B cell (primary cell): Measurements from ENCODE around the gene IPO11. TPM values are rescaled to one million over a fixed set of nuclear protein-coding genes. Genes with fewer than 3 reads are reported as not detected.

Source experiments
- ATAC-seq: fragments of 200-7000 bp; cut with Tn5 transposase; one replicate; pipeline ENCODE4 v1.10.0; 2021; ENCODE audit warnings: low read depth, mild to moderate bottlenecking, moderate number of reproducible peaks, moderate library complexity
- CTCF ChIA-PET: fragments of 350-600 bp; sonication (Branson Sonifier 250); formaldehyde crosslinking; loops from one replicate; lab custom pipeline; 2021; ENCODE audit warnings: antibody characterized with exemption, inconsistent platforms; lab: Charles Lee
- POLR2A ChIA-PET: fragments of 350-600 bp; sonication (Branson Sonifier 250); formaldehyde crosslinking; loops from one replicate; lab custom pipeline; 2021; ENCODE audit warnings: antibody characterized with exemption; lab: Charles Lee
- DNase-seq: peaks from one replicate; pipeline ENCODE4 v3.0.0; 2013
- H2AFZ ChIP-seq: 2 replicates; pipeline ENCODE4 v1.6.1; 2012; ENCODE audit warnings: mild to moderate bottlenecking, low read depth, low read length; ENCODE audit not compliant: insufficient read depth, poor library complexity, severe bottlenecking
- H3K27ac ChIP-seq, 2 donors: 1 replicate in 1 of 2; 2 replicates in 1 of 2; pipeline ENCODE4 v1.5.1; 2012 to 2013; ENCODE audit warnings: low read length in 2 of 2, mild to moderate bottlenecking in 2 of 2, moderate library complexity in 1 of 2
- H3K27me3 ChIP-seq, 4 experiments: fragments of 200-600 bp in 1 of 4; sonication (generic) in 1 of 4; replicated peaks in 1 of 4; 1 replicate in 2 of 4; 2 replicates in 2 of 4; pipeline versions ENCODE4 v1.6.1 to v1.7.0; 2013 to 2016; ENCODE audit warnings: low read length in 3 of 4, mild to moderate bottlenecking in 2 of 4, mixed read lengths in 1 of 4, moderate library complexity in 1 of 4; ENCODE audit not compliant: insufficient read depth in 4 of 4, control insufficient read depth in 3 of 4; ENCODE audit errors: control extremely low read depth in 1 of 4
- H3K36me3 ChIP-seq, 2 experiments: replicated peaks in 1 of 2; 1 replicate in 1 of 2; 2 replicates in 1 of 2; pipeline versions ENCODE4 v1.6.1 to v1.7.1; 2013; ENCODE audit warnings: low read length in 1 of 2; ENCODE audit not compliant: insufficient read depth in 2 of 2, control insufficient read depth in 1 of 2; ENCODE audit errors: control extremely low read depth in 1 of 2, extremely low read depth in 1 of 2
- H3K4me1 ChIP-seq, 2 donors: fragments of 200-600 bp in 1 of 2; sonication (generic) in 1 of 2; 1 replicate in 1 of 2; 2 replicates in 1 of 2; pipeline versions ENCODE4 v1.5.1 to v1.6.1; 2013 to 2017; ENCODE audit warnings: low read length in 2 of 2; ENCODE audit not compliant: control insufficient read depth in 2 of 2, insufficient read depth in 2 of 2
- H3K4me2 ChIP-seq: replicated peaks from 2 replicates; pipeline ENCODE3; 2012; ENCODE audit warnings: mild to moderate bottlenecking, low read depth, low read length; ENCODE audit not compliant: poor library complexity, severe bottlenecking
- H3K4me3 ChIP-seq, 5 experiments: fragments of 200-600 bp in 1 of 5; sonication (generic) in 1 of 5; 1 replicate in 3 of 5; 2 replicates in 2 of 5; pipeline versions ENCODE4 v1.5.1 to v1.7.0; 2011 to 2016; ENCODE audit warnings: low read length in 4 of 5, mild to moderate bottlenecking in 4 of 5, low read depth in 2 of 5, control low read depth in 1 of 5, moderate library complexity in 1 of 5; ENCODE audit not compliant: insufficient read depth in 1 of 5; ENCODE audit errors: control extremely low read depth in 1 of 5, extremely low read depth in 1 of 5
- H3K79me2 ChIP-seq: fragments of 200-600 bp; sonication (generic); one replicate; pipeline ENCODE4 v1.6.0; 2016; ENCODE audit warnings: low read length; ENCODE audit not compliant: control insufficient read depth, insufficient read depth
- H3K9ac ChIP-seq: fragments of 200-600 bp; sonication (generic); 2 replicates; pipeline ENCODE4 v1.6.1; 2017; ENCODE audit warnings: mild to moderate bottlenecking, low read length, moderate library complexity
- H3K9me3 ChIP-seq, 3 donors: one replicate each; pipeline versions ENCODE4 v1.6.1 to v1.7.1; 2013; ENCODE audit warnings: low read length in 2 of 3; ENCODE audit not compliant: control insufficient read depth in 2 of 3, insufficient read depth in 1 of 3; ENCODE audit errors: control extremely low read depth in 1 of 3
- H4K20me1 ChIP-seq: 2 replicates; pipeline ENCODE4 v1.6.0; 2012; ENCODE audit warnings: mild to moderate bottlenecking, low read length; ENCODE audit not compliant: insufficient read depth, control insufficient read depth, poor library complexity, severe bottlenecking
- H3K27ac Mint-ChIP-seq: one replicate; pipeline ENCODE4 v1.8.0; 2021; ENCODE audit warnings: mixed read lengths
- H3K27me3 Mint-ChIP-seq: one replicate; pipeline ENCODE4 v1.8.0; 2021; ENCODE audit warnings: mixed read lengths
- H3K4me1 Mint-ChIP-seq: one replicate; pipeline ENCODE4 v1.8.0; 2021; ENCODE audit warnings: mixed read lengths
- H3K4me3 Mint-ChIP-seq: one replicate; pipeline ENCODE4 v1.8.0; 2021; ENCODE audit warnings: mixed read lengths
- H3K9me3 Mint-ChIP-seq: one replicate; pipeline ENCODE4 v1.8.0; 2022; ENCODE audit warnings: mixed read lengths; ENCODE audit not compliant: insufficient read depth
- EZH2 ChIP-seq: IDR thresholded peaks from 2 replicates; pipeline ENCODE4 v1.6.1; 2012; ENCODE audit warnings: borderline replicate concordance, low read depth, mild to moderate bottlenecking, moderate library complexity, low read length; ENCODE audit not compliant: insufficient read depth, poor library complexity, severe bottlenecking
- WGBS: methylation state at CpG from one replicate; pipeline ENCODE4 v1.1.5; 2013; ENCODE audit warnings: missing lambda C conversion rate; ENCODE audit not compliant: insufficient coverage; 5-methylcytosine and 5-hydroxymethylcytosine counted together
- intact Hi-C: fragments of 100-400 bp; cut with micrococcal nuclease; formaldehyde crosslinking; loops from one replicate; pipeline ENCODE4 v1.10.0; 2022
- polyA plus RNA-seq: library from polyadenylated mRNA; depleted of rRNA; stranded (reverse); fragments of >200 nt; gene quantifications from 2 replicates; pipeline ENCODE4 v1.2.3, GENCODE V29; 2012
- total RNA-seq, 2 donors: library from RNA; stranded (reverse); fragments of 120-200 nt in 1 of 2; gene quantifications; 1 replicate in 1 of 2; 2 replicates in 1 of 2; pipeline versions ENCODE4 v1.2.3 to v1.2.4, GENCODE V29; 2013 to 2022
- TF ChIP-seq, protein P1 (sequence below): fragments of 200-600 bp; IDR thresholded peaks from one replicate; pipeline ENCODE4 v1.8.0; 2022; ENCODE audit warnings: antibody characterized with exemption, mild to moderate bottlenecking

Gene IPO11
- total and polyA plus RNA-seq, 2 donors (not counting 1 experiment from before 2014, with no cell fraction given): 3.8 to 37.4 TPM

DNA sequence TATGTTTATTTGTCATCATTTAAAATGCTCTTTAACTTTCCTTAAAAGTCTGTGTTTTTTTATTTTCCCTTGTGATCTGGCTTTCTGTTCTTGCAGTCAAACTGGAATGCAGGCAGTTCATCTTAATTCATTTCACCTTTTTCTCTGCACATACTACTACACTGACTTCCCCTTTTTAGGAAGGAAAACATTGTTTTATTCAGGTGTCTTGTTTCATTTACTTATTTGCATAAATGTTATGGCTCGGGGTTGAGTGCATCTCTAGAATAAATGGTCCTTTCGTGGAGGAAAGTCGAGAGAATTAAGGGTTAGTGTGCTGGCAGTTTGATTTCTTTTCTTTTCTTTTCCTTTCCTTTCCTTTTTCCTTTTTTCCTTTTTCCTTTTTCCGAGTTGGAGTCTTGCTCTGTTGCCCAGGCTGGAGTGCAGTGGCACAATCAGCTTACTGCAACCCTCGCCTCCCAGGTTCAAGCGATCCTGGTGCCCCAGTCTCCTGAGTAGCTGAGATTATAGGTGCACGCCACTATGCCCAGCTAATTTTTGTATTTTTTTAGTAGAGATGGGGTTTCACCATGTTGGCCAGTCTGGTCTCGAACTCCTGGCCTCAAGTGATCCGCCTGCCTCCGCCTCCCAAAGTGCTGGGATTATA, 90.0 kb downstream of the IPO11 start:
- Mint-ChIP-seq H3K27ac (no peak overlapping the region), H3K27me3 (no peaks in the 10 kb centered on the region), H3K4me3 (no peak overlapping the region), H3K4me1 (peaks cover 4% of the 10 kb centered on the region), H3K9me3 (no peaks in the 10 kb centered on the region)
- Histone ChIP-seq H3K27me3 (no peaks in the 10 kb centered on the region), H3K4me2 (no peak overlapping the region), H3K9me3 (no peaks in the 10 kb centered on the region), H3K27ac (no peak overlapping the region), H3K9ac (no peak overlapping the region), H3K79me2 (no peaks in the 10 kb centered on the region), H2AFZ (no peak overlapping the region), H3K36me3 (peaks cover 4 to 13% of the 10 kb centered on the region in 2 experiments), H3K4me3 (no peak overlapping the region), H4K20me1 (no peaks in the 10 kb centered on the region), H3K4me1 (peaks cover 0 to 3% of the 10 kb centered on the region in 2 donors)
- intact Hi-C loops: no loop called here
- POLR2A ChIA-PET: no interaction called here
- no peak for DNase-seq
- 96% methylated on average over 4 of the region's 10 CpGs for WGBS
- CTCF ChIA-PET: no interaction called here
- TF ChIP-seq, protein P1, sequence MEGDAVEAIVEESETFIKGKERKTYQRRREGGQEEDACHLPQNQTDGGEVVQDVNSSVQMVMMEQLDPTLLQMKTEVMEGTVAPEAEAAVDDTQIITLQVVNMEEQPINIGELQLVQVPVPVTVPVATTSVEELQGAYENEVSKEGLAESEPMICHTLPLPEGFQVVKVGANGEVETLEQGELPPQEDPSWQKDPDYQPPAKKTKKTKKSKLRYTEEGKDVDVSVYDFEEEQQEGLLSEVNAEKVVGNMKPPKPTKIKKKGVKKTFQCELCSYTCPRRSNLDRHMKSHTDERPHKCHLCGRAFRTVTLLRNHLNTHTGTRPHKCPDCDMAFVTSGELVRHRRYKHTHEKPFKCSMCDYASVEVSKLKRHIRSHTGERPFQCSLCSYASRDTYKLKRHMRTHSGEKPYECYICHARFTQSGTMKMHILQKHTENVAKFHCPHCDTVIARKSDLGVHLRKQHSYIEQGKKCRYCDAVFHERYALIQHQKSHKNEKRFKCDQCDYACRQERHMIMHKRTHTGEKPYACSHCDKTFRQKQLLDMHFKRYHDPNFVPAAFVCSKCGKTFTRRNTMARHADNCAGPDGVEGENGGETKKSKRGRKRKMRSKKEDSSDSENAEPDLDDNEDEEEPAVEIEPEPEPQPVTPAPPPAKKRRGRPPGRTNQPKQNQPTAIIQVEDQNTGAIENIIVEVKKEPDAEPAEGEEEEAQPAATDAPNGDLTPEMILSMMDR: no peak
- no peak for TF ChIP-seq EZH2
- no peak for ATAC-seq

DNA sequence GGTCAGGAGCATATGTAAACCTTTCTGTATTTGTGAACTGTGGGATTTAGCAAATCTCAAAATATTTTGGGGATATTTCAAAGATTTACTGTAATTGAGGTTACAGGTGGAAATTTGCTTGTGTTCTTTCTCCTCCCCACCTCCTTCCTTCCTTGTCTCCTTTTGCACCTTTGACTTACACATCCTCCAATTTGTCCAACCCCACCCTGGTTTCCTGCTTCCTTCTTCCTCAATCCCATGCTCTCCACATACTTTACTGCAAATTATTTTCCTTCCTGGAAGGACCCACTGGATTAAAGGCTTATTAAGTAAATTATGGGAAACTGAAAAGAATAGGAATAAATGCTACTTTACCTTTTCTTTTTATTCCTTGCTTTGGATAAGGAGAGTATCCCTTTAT, 91.6 kb downstream of the IPO11 start:
- H3K4me1 Mint-ChIP-seq: peaks cover 4% of the 10 kb centered on the region
- Histone ChIP-seq H4K20me1 (no peaks in the 10 kb centered on the region), H3K9me3 (peaks cover 0 to 3% (median 0%) of the 10 kb centered on the region in 3 donors), H3K4me2 (no peak overlapping the region), H3K27ac (no peak overlapping the region), H3K36me3 (peaks cover 2 to 16% of the 10 kb centered on the region in 2 experiments), H3K4me3 (no peak overlapping the region), H3K27me3 (no peaks in the 10 kb centered on the region), H3K9ac (no peak overlapping the region), H3K79me2 (no peaks in the 10 kb centered on the region), H2AFZ (no peak overlapping the region), H3K4me1 (peaks cover 0 to 3% of the 10 kb centered on the region in 2 donors)
- POLR2A ChIA-PET: no interaction called here
- no peak overlapping the region for H3K27ac Mint-ChIP-seq
- H3K4me3 Mint-ChIP-seq: no peak overlapping the region
- DNase-seq (no peak), ATAC-seq (no peak)
- CTCF ChIA-PET: no interaction called here
- H3K9me3 Mint-ChIP-seq: peaks cover 3% of the 10 kb centered on the region
- TF ChIP-seq, protein P1: no peak
- intact Hi-C loops: no loop called here
- no peaks in the 10 kb centered on the region for H3K27me3 Mint-ChIP-seq
